DOHH2 (cell line): ENCODE data around the gene ITGAE.
A peak's percentile ranks its signal among the peaks of the same experiment; 100 is the strongest.

Source experiments
- H3F3A ChIP-seq: fragments of 200-600 bp; sonication (generic), shearing (Covaris generic); 2 replicates; pipeline ENCODE4 v1.6.0; 2016; ENCODE audit warnings: antibody characterized with exemption, mild to moderate bottlenecking; ENCODE audit not compliant: control insufficient read depth, insufficient read depth
- H3K27ac ChIP-seq: fragments of 200-600 bp; sonication (generic); 2 replicates; pipeline ENCODE4 v1.5.1; 2014; ENCODE audit warnings: low read depth, mild to moderate bottlenecking, low read length, moderate library complexity
- H3K27me3 ChIP-seq: fragments of 200-600 bp; sonication (generic); 2 replicates; pipeline ENCODE4 v1.6.1; 2014; ENCODE audit warnings: mild to moderate bottlenecking, low read length, mixed read lengths; ENCODE audit not compliant: control insufficient read depth
- H3K36me3 ChIP-seq: fragments of 200-600 bp; sonication (generic); 2 replicates; pipeline ENCODE4 v1.6.1; 2014; ENCODE audit warnings: mild to moderate bottlenecking, low read length, moderate library complexity, mixed read lengths; ENCODE audit not compliant: control insufficient read depth
- H3K4me1 ChIP-seq: fragments of 200-600 bp; sonication (generic); 2 replicates; pipeline ENCODE4 v1.6.1; 2014; ENCODE audit warnings: mild to moderate bottlenecking, low read length, mixed read lengths; ENCODE audit not compliant: control insufficient read depth
- H3K4me2 ChIP-seq: fragments of 200-600 bp; sonication (generic); 2 replicates; pipeline ENCODE4 v1.6.0; 2014; ENCODE audit warnings: mild to moderate bottlenecking, low read length, moderate library complexity
- H3K4me3 ChIP-seq: fragments of 200-600 bp; sonication (generic); 2 replicates; pipeline ENCODE4 v1.5.1; 2014; ENCODE audit warnings: mild to moderate bottlenecking, low read length, mixed read lengths
- H3K79me2 ChIP-seq: fragments of 200-600 bp; sonication (generic); 2 replicates; pipeline ENCODE4 v1.6.1; 2014; ENCODE audit warnings: mild to moderate bottlenecking, low read length, mixed read lengths; ENCODE audit not compliant: control insufficient read depth
- H3K9me2 ChIP-seq: fragments of 200-600 bp; sonication (generic); replicated peaks from 2 replicates; pipeline ENCODE4 v1.6.1; 2014; ENCODE audit warnings: mild to moderate bottlenecking, low read length, mixed read lengths; ENCODE audit not compliant: control insufficient read depth
- H3K9me3 ChIP-seq: fragments of 200-600 bp; sonication (generic); 2 replicates; pipeline ENCODE4 v1.6.1; 2014; ENCODE audit warnings: antibody characterized with exemption, low read length, mixed read lengths; ENCODE audit not compliant: control insufficient read depth, insufficient read depth
- H4K20me1 ChIP-seq: fragments of 200-600 bp; sonication (generic); 2 replicates; pipeline ENCODE4 v1.6.0; 2014; ENCODE audit warnings: low read depth, mild to moderate bottlenecking, antibody characterized with exemption, low read length, moderate library complexity; ENCODE audit not compliant: control insufficient read depth, insufficient read depth
- CTCF ChIP-seq: fragments of 200-600 bp; sonication (generic); IDR thresholded peaks from one replicate; pipeline ENCODE4 v1.5.1; 2014; ENCODE audit warnings: antibody characterized with exemption, mild to moderate bottlenecking, low read depth, low read length; ENCODE audit not compliant: poor library complexity, severe bottlenecking
- EZH2phosphoT487 ChIP-seq: fragments of 200-600 bp; sonication (generic); IDR thresholded peaks from 2 replicates; pipeline ENCODE4 v1.6.1; 2017; ENCODE audit warnings: borderline replicate concordance, mild to moderate bottlenecking, antibody characterized with exemption, low read length, moderate library complexity, mixed read lengths

The ITGAE gene

GRCh38 chr17:3697103-3697476 is 103.9 kb downstream of the ITGAE start:
- TF ChIP-seq EZH2phosphoT487 (no peak), CTCF (no peak)
- Histone ChIP-seq H3K4me3 (no peak overlapping the region; the same call in 1 of the 2 replicates), H3K9me2 (no peaks in the 10 kb centered on the region), H3K9me3 (peaks cover 5% of the 10 kb centered on the region), H3K36me3 (peaks cover 24% of the 10 kb centered on the region), H3K4me1 (peaks cover 29% of the 10 kb centered on the region), H3F3A (no peaks in the 10 kb centered on the region), H3K27ac (no peak overlapping the region), H4K20me1 (peaks cover 5% of the 10 kb centered on the region; the same call in 1 of the 2 replicates), H3K79me2 (peaks cover 39% of the 10 kb centered on the region), H3K4me2 (peak overlapping the region; percentile 85; the same call in 1 of the 2 replicates), H3K27me3 (no peaks in the 10 kb centered on the region)

- peaks cover 40% of the 10 kb centered on the region for H3K4me1 ChIP-seq
- H3K9me3 ChIP-seq, result peaks cover 5% of the 10 kb centered on the region
- H3K9me2 ChIP-seq, result no peaks in the 10 kb centered on the region
- H3K27ac ChIP-seq, result peak within 1 kb of the TSS; percentile 82
- H3K79me2 ChIP-seq, result peaks cover 51% of the 10 kb centered on the region
- H3F3A ChIP-seq, result no peaks in the 10 kb centered on the region
- peaks cover 5% of the 10 kb centered on the region; the same call in 1 of the 2 replicates for H4K20me1 ChIP-seq
- no peak for TF ChIP-seq EZH2phosphoT487
- TF ChIP-seq CTCF, result no peak
- no peaks in the 10 kb centered on the region for H3K27me3 ChIP-seq
- peaks cover 33% of the 10 kb centered on the region for H3K36me3 ChIP-seq
- H3K4me3 ChIP-seq, result peak within 1 kb of the TSS; percentile 92
- H3K4me2 ChIP-seq, result peak within 1 kb of the TSS; percentile 85
Measured at GRCh38 chr17:3695723-3696411, 105.1 kb downstream of the ITGAE start, which contains the start of gene P2RX5. Gene P2RX5, minus strand, starts transcription at chr17:3696155. Its CDS starts 150 bp downstream, at chr17:3696005.

GRCh38 chr17:3695129-3695722 is 105.8 kb downstream of the ITGAE start:
- Histone ChIP-seq H3K27me3 (no peaks in the 10 kb centered on the region), H3K36me3 (peaks cover 40% of the 10 kb centered on the region), H3K9me3 (peaks cover 5% of the 10 kb centered on the region), H3K79me2 (peaks cover 57% of the 10 kb centered on the region), H4K20me1 (peaks cover 5% of the 10 kb centered on the region; the same call in 1 of the 2 replicates), H3K4me1 (peaks cover 46% of the 10 kb centered on the region), H3K4me3 (peak overlapping the region; percentile 92), H3K27ac (peak overlapping the region; percentile 82), H3K9me2 (no peaks in the 10 kb centered on the region), H3K4me2 (peak overlapping the region; percentile 85), H3F3A (no peaks in the 10 kb centered on the region)
- TF ChIP-seq EZH2phosphoT487 (no peak), CTCF (no peak)
